Neural cell (in vitro differentiated cells): ENCODE measurements around the gene APBB2. TPM values are rescaled to one million over a fixed set of nuclear protein-coding genes. Genes with fewer than 3 reads are reported as not detected.

Experiments used
- H2AFZ ChIP-seq: fragments of 200-600, 300-800 bp; sonication (generic), shearing (Covaris generic); 2 replicates; pipeline ENCODE4 v1.6.0; 2014; ENCODE audit warnings: low read depth, mild to moderate bottlenecking, antibody characterized with exemption, low read length, moderate library complexity
- H3F3A ChIP-seq: fragments of 200-600 bp; shearing (Covaris generic); 2 replicates; pipeline ENCODE4 v1.6.1; 2016; ENCODE audit warnings: mild to moderate bottlenecking, moderate library complexity, mixed read lengths, antibody characterized with exemption, low read length; ENCODE audit not compliant: insufficient read depth, poor library complexity, severe bottlenecking
- H3K27ac ChIP-seq: fragments of 200-600, 300-800 bp; sonication (generic), shearing (Covaris generic); 2 replicates; pipeline ENCODE4 v1.5.1; 2014; ENCODE audit warnings: mild to moderate bottlenecking, low read length, moderate library complexity
- H3K27me3 ChIP-seq: fragments of 300-800, 200-600 bp; sonication (generic), shearing (Covaris generic); 2 replicates; pipeline ENCODE4 v1.6.0; 2014; ENCODE audit warnings: mild to moderate bottlenecking, low read depth, low read length, moderate library complexity; ENCODE audit not compliant: insufficient read depth
- H3K36me3 ChIP-seq: fragments of 300-800, 200-600 bp; sonication (generic), shearing (Covaris generic); 2 replicates; pipeline ENCODE4 v1.5.1; 2014; ENCODE audit warnings: mild to moderate bottlenecking, antibody characterized with exemption, low read length, moderate library complexity; ENCODE audit not compliant: insufficient read depth
- H3K4me2 ChIP-seq: fragments of 300-800, 200-600 bp; sonication (generic), shearing (Covaris generic); 2 replicates; pipeline ENCODE4 v1.6.0; 2014; ENCODE audit warnings: mild to moderate bottlenecking, low read length
- H3K4me3 ChIP-seq: fragments of 300-800, 200-600 bp; sonication (generic), shearing (Covaris generic); 2 replicates; pipeline ENCODE4 v1.5.1; 2014; ENCODE audit warnings: mild to moderate bottlenecking, low read length, moderate library complexity
- H3K79me2 ChIP-seq: fragments of 200-600 bp; shearing (Covaris generic); replicated peaks from 2 replicates; pipeline ENCODE4 v1.6.0; 2014; ENCODE audit warnings: mild to moderate bottlenecking, low read length, moderate library complexity; ENCODE audit not compliant: insufficient read depth
- H3K9ac ChIP-seq: fragments of 300-800, 200-600 bp; sonication (generic), shearing (Covaris generic); 2 replicates; pipeline ENCODE4 v1.6.1; 2016; ENCODE audit warnings: mild to moderate bottlenecking, low read length, mixed read lengths
- H3K9me2 ChIP-seq: fragments of 200-600 bp; shearing (Covaris generic); 2 replicates; pipeline ENCODE4 v1.6.1; 2016; ENCODE audit warnings: mild to moderate bottlenecking, low read length, mixed read lengths; ENCODE audit not compliant: insufficient read depth
- H3K9me3 ChIP-seq: fragments of 200-600, 300-800 bp; sonication (generic), shearing (Covaris generic); 2 replicates; pipeline ENCODE4 v1.6.1; 2016; ENCODE audit warnings: mild to moderate bottlenecking, mixed run types, low read length, moderate library complexity, mixed read lengths
- H4K20me1 ChIP-seq: fragments of 200-600 bp; shearing (Covaris generic); 2 replicates; pipeline ENCODE4 v1.6.1; 2016; ENCODE audit warnings: mild to moderate bottlenecking, mixed run types; ENCODE audit not compliant: insufficient read depth
- EP300 ChIP-seq: fragments of 450-650 bp; conservative IDR thresholded peaks from 2 replicates; pipeline ENCODE4 v1.6.1; 2014; ENCODE audit warnings: antibody characterized with exemption, mild to moderate bottlenecking, moderate library complexity; ENCODE audit not compliant: poor library complexity, severe bottlenecking
- EZH2 ChIP-seq: fragments of 200-600, 300-800 bp; shearing (Covaris generic), sonication (generic); IDR thresholded peaks from 2 replicates; pipeline ENCODE4 v1.6.1; 2014; ENCODE audit warnings: antibody characterized with exemption, low read length, borderline replicate concordance, mild to moderate bottlenecking; ENCODE audit not compliant: insufficient read depth, poor library complexity, severe bottlenecking
- MXI1 ChIP-seq: fragments of 450-650 bp; conservative IDR thresholded peaks from 2 replicates; pipeline ENCODE4 v1.6.1; 2014; ENCODE audit warnings: antibody characterized with exemption, mild to moderate bottlenecking; ENCODE audit not compliant: poor library complexity, severe bottlenecking
- POLR2AphosphoS5 ChIP-seq: IDR thresholded peaks from 2 replicates; pipeline ENCODE4 v1.6.1; 2012
- RAD21 ChIP-seq: fragments of 450-650 bp; conservative IDR thresholded peaks from 2 replicates; pipeline ENCODE4 v1.6.1; 2014; ENCODE audit warnings: antibody characterized with exemption, mild to moderate bottlenecking, moderate library complexity
- SMC3 ChIP-seq: fragments of 450-650 bp; conservative IDR thresholded peaks from 2 replicates; pipeline ENCODE4 v1.6.1; 2014; ENCODE audit warnings: antibody characterized with exemption, mild to moderate bottlenecking, moderate library complexity; ENCODE audit not compliant: poor library complexity
- TAF1 ChIP-seq: IDR thresholded peaks from 2 replicates; pipeline ENCODE4 v1.6.1; 2012; ENCODE audit warnings: low read depth
- polyA plus RNA-seq: library from polyadenylated mRNA; depleted of rRNA; stranded (reverse); fragments of >200 nt; gene quantifications from 2 replicates; pipeline ENCODE4 v1.2.3, GENCODE V29; 2014
- TF ChIP-seq, protein P1 (sequence below): IDR thresholded peaks from 2 replicates; pipeline ENCODE4 v1.6.1; 2012; ENCODE audit warnings: borderline replicate concordance
- TF ChIP-seq, protein P2 (sequence below): fragments of 450-650 bp; IDR thresholded peaks from 2 replicates; pipeline ENCODE4 v1.5.1; 2014; ENCODE audit warnings: antibody characterized with exemption, mild to moderate bottlenecking, moderate library complexity; ENCODE audit not compliant: poor library complexity, severe bottlenecking

Gene APBB2
- polyA plus RNA-seq, 1 donor from 2014 or later, result 41.9 TPM

DNA sequence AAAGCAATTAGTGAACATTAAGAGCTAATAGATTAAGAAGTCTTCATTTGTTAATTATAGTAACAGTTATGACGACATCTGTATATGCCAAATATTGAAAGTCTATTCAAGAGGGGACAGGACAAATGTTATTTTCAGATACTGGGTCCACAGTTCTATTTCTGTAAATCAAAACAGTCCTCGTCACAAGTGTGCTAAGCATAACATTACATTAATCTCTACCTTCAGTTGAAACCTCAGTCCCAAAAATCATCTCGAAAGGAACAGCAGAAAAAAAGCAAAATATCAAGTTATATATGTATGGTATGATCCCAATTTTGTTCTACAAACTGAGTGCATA lies 70.3 kb downstream of the APBB2 start:
- no peaks in the 10 kb centered on the region for H4K20me1 ChIP-seq
- no peak overlapping the region for H2AFZ ChIP-seq
- H3K27me3 ChIP-seq, result no peaks in the 10 kb centered on the region
- TF ChIP-seq EP300, result no peak
- TF ChIP-seq, protein P1, sequence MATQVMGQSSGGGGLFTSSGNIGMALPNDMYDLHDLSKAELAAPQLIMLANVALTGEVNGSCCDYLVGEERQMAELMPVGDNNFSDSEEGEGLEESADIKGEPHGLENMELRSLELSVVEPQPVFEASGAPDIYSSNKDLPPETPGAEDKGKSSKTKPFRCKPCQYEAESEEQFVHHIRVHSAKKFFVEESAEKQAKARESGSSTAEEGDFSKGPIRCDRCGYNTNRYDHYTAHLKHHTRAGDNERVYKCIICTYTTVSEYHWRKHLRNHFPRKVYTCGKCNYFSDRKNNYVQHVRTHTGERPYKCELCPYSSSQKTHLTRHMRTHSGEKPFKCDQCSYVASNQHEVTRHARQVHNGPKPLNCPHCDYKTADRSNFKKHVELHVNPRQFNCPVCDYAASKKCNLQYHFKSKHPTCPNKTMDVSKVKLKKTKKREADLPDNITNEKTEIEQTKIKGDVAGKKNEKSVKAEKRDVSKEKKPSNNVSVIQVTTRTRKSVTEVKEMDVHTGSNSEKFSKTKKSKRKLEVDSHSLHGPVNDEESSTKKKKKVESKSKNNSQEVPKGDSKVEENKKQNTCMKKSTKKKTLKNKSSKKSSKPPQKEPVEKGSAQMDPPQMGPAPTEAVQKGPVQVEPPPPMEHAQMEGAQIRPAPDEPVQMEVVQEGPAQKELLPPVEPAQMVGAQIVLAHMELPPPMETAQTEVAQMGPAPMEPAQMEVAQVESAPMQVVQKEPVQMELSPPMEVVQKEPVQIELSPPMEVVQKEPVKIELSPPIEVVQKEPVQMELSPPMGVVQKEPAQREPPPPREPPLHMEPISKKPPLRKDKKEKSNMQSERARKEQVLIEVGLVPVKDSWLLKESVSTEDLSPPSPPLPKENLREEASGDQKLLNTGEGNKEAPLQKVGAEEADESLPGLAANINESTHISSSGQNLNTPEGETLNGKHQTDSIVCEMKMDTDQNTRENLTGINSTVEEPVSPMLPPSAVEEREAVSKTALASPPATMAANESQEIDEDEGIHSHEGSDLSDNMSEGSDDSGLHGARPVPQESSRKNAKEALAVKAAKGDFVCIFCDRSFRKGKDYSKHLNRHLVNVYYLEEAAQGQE, result no peak
- no peak for TF ChIP-seq MXI1
- TF ChIP-seq, protein P2, sequence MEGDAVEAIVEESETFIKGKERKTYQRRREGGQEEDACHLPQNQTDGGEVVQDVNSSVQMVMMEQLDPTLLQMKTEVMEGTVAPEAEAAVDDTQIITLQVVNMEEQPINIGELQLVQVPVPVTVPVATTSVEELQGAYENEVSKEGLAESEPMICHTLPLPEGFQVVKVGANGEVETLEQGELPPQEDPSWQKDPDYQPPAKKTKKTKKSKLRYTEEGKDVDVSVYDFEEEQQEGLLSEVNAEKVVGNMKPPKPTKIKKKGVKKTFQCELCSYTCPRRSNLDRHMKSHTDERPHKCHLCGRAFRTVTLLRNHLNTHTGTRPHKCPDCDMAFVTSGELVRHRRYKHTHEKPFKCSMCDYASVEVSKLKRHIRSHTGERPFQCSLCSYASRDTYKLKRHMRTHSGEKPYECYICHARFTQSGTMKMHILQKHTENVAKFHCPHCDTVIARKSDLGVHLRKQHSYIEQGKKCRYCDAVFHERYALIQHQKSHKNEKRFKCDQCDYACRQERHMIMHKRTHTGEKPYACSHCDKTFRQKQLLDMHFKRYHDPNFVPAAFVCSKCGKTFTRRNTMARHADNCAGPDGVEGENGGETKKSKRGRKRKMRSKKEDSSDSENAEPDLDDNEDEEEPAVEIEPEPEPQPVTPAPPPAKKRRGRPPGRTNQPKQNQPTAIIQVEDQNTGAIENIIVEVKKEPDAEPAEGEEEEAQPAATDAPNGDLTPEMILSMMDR, result no peak
- TF ChIP-seq POLR2AphosphoS5, result no peak
- TF ChIP-seq SMC3, result no peak
- TF ChIP-seq RAD21, result no peak
- no peak for TF ChIP-seq EZH2
- TF ChIP-seq TAF1, result no peak
- no peak overlapping the region for H3K27ac ChIP-seq
- H3K9me2 ChIP-seq, result no peaks in the 10 kb centered on the region
- H3K36me3 ChIP-seq, result no peaks in the 10 kb centered on the region
- no peak overlapping the region for H3K4me2 ChIP-seq
- no peaks in the 10 kb centered on the region for H3K79me2 ChIP-seq
- H3K4me3 ChIP-seq, result no peak overlapping the region
- H3K9ac ChIP-seq, result no peak overlapping the region
- H3F3A ChIP-seq, result no peaks in the 10 kb centered on the region
- H3K9me3 ChIP-seq, result no peaks in the 10 kb centered on the region

DNA sequence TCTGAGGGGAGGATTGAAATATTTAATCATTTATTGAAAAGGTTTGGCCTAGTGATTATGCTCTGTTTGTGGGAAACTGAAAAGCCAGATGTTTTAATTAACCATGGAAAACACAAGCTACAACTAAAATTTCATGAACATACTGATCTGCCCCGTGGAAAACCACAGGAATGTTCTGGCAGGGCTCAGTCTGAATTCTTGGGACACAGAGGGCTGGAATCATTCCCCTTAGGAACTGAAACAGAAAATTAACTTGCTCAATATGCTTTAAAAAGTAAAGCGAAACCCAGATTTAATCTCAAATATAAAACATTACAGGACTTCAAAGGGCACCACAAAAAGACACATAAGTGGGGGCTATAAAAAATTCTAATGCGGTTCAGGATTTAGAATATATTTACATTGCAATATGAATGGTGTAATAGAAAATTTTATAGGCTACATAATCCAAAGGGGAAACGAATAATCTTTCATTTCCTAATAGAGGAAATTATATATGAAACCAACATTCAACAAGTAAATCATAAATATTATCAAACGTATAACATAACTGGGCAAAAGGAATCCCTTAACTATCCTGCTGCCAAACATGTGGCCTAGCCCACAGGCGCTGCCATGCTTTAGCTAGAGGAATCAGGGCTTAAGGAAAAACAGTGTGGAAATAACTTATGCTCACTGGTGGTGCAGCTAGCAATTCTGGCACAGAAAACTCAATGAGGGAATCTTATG lies 70.9 kb downstream of the APBB2 start:
- H3K79me2 ChIP-seq, result no peaks in the 10 kb centered on the region
- H3K9me2 ChIP-seq, result no peaks in the 10 kb centered on the region
- H3K36me3 ChIP-seq, result no peaks in the 10 kb centered on the region
- H3K4me3 ChIP-seq, result no peak overlapping the region
- H3K27ac ChIP-seq, result no peak overlapping the region
- H2AFZ ChIP-seq, result no peak overlapping the region
- H3K27me3 ChIP-seq, result no peaks in the 10 kb centered on the region
- H3F3A ChIP-seq, result no peaks in the 10 kb centered on the region
- H3K4me2 ChIP-seq, result no peak overlapping the region
- TF ChIP-seq EZH2, result no peak
- TF ChIP-seq RAD21, result no peak
- TF ChIP-seq SMC3, result no peak
- no peak for TF ChIP-seq MXI1
- TF ChIP-seq, protein P2, result no peak
- TF ChIP-seq, protein P1, result no peak
- no peak for TF ChIP-seq POLR2AphosphoS5
- H3K9me3 ChIP-seq, result no peaks in the 10 kb centered on the region
- no peak overlapping the region for H3K9ac ChIP-seq
- H4K20me1 ChIP-seq, result no peaks in the 10 kb centered on the region
